ENCODE results near the gene CLOCK. TPM values are rescaled to one million over a fixed set of nuclear protein-coding genes. Genes with fewer than 3 reads are reported as not detected.

CLOCK gene
- total and polyA plus RNA-seq, 12 donors, result 6.9 to 37.0 (median 27.9) TPM

DNA sequence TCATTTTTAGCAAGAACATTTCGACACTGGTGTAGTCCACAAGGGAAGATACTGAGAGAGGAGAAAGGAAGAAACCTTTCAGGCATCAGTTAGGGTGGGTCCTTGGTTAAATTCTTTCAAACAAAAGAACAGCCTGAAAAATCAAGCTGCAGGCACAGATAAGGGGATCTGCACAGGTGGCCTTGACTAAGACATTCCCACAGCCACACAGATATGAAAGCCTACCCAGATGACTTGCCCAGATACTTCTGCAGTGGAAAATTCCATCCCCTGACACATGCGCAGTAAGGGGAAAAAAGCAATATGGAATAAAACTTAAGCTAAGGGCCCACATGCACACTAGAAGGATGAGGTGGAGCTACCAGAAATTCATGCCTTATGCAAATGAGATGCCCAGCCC lies 159.9 kb downstream of the CLOCK start:
- 38 to 71% (median 54%) methylated on average over 2 of the region's 2 CpGs for WGBS, 4 donors
- peak overlapping the region; percentile 27 to 77 (median 74) for H3K27ac ChIP-seq
- intact Hi-C loops (cut with DNase I), result no loop called here
- DNase-seq, result peak; percentile 47 to 76 (median 67)
- TF ChIP-seq CTCF (IDR thresholded peaks at IDR 0.05), result no peak
- TF ChIP-seq POLR2A (IDR thresholded peaks at IDR 0.05), result peak in 1 of 2 donors; percentile 26
- no peak overlapping the region for H3K4me3 ChIP-seq
- no peaks in the 10 kb centered on the region for H3K27me3 ChIP-seq
- no peaks in the 10 kb centered on the region for H3K36me3 ChIP-seq (replicated peaks in 1 of 2)
- peaks cover 13 to 19% of the 10 kb centered on the region in 2 donors for H3K4me1 ChIP-seq (replicated peaks in 1 of 2)
- H3K9me3 ChIP-seq (replicated peaks in 1 of 3), result no peaks in the 10 kb centered on the region

DNA sequence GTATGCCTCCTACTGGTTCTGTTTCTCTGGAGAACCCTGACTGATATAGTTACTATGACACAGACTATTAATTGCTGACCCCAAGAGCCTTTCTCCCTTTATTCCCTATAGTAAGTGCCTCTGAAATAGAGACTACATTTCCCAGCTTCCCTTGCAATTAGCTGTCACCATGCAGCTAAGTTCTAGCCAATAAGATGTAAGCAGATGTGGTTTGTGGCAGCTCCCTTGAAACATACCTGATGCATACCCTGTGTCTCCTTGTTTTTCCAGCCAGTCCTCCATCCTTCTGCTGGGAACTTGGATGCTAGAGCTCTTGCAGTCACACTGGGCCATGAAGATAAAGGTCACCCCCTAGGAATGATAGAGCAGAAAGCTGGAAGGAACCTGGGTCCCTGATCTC lies 160.6 kb downstream of the CLOCK start:
- Histone ChIP-seq H3K9me3 (replicated peaks in 1 of 3) (no peaks in the 10 kb centered on the region), H3K4me1 (replicated peaks in 1 of 2) (peaks cover 13 to 19% of the 10 kb centered on the region in 2 donors), H3K36me3 (replicated peaks in 1 of 2) (no peaks in the 10 kb centered on the region), H3K4me3 (no peak overlapping the region), H3K27ac (peak overlapping the region; percentile 27 to 77 (median 74)), H3K27me3 (no peaks in the 10 kb centered on the region)
- TF ChIP-seq CTCF (IDR thresholded peaks at IDR 0.05), result no peak
- TF ChIP-seq POLR2A (IDR thresholded peaks at IDR 0.05), result peak in 1 of 2 donors; percentile 23
- DNase-seq, result no peak
- intact Hi-C loops (cut with DNase I), result no loop called here

DNA sequence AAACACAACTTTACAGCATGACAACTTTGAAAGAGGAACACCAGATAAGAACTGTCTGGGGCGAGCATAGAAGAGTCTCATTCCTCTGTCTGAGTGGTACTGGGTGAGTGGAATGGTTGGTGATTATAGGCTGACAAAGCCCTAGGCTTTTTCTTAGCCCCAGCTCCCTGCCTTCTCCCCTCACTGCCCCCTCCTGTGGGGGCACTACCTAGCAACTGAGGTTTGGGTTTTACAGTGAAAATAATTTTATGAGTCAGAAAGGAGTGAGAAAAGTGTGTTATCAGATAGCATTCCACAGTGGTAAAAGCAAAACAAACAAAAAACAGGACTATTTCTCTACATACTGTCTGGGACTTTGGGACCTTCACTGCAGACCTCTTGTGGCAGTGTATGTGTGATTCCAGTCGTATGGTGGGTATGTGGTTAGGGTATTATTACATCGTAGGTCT lies 161.5 kb downstream of the CLOCK start:
- no peak for TF ChIP-seq CTCF (IDR thresholded peaks at IDR 0.05)
- no peak for TF ChIP-seq POLR2A (IDR thresholded peaks at IDR 0.05)
- peak overlapping the region in 3 of 5 donors; percentile 34 to 77 (median 39) for H3K27ac ChIP-seq

DNA sequence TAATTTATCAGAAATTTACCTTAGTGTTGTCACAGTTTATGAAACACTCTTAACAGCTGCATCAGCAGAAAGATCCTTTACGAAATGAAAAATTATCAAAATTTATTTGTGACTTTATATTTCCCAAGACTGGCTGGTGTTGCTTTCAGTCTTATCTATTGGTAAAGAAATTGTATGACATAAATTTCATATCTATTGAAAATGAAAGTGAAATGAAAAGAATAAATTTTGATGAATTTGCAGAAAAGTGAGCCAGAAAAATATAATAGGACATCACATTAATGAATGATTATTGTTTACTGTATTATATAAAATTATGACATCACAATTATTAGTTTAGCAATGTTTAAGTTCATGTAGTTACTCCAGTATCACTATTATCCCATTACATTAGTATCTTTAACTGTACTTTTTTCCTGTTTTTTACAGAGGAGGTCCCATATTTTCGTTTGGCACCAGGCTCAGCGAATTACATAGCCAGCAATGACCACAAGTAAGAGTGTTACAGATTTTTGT lies 164.2 kb downstream of the CLOCK start:
- H3K27me3 ChIP-seq, result no peaks in the 10 kb centered on the region

More for the DNA sequence above, 161.5 kb downstream of the CLOCK start:
- Histone ChIP-seq H3K4me3 (no peak overlapping the region), H3K27me3 (no peaks in the 10 kb centered on the region), H3K4me1 (replicated peaks in 1 of 2) (peaks cover 13 to 19% of the 10 kb centered on the region in 2 donors), H3K36me3 (replicated peaks in 1 of 2) (no peaks in the 10 kb centered on the region), H3K9me3 (replicated peaks in 1 of 3) (no peaks in the 10 kb centered on the region)
- intact Hi-C loops (cut with DNase I), result no loop called here
- 66 to 75% (median 69%) methylated on average over 3 of the region's 3 CpGs for WGBS, 4 donors
- DNase-seq, result no peak

More for the DNA sequence above, 164.2 kb downstream of the CLOCK start:
- Histone ChIP-seq H3K9me3 (replicated peaks in 1 of 3) (no peaks in the 10 kb centered on the region), H3K27ac (no peak overlapping the region), H3K4me3 (no peak overlapping the region), H3K36me3 (replicated peaks in 1 of 2) (no peaks in the 10 kb centered on the region), H3K4me1 (replicated peaks in 1 of 2) (peaks cover 13 to 19% of the 10 kb centered on the region in 2 donors)
- no peak for DNase-seq
- intact Hi-C loops (cut with DNase I), result no loop called here
- TF ChIP-seq CTCF (IDR thresholded peaks at IDR 0.05), result no peak
- no peak for TF ChIP-seq POLR2A (IDR thresholded peaks at IDR 0.05)
- 79 to 90% (median 80%) methylated on average over 3 of the region's 3 CpGs for WGBS, 4 donors

Data from adrenal gland (tissue), 12 donors.